GM18867 (cell line): ENCODE results near the gene XRCC6.
"Not testable (repeated sequence)": the region's sequence is repeated elsewhere in the genome, so short reads cannot be mapped to it uniquely, and the experiment has no call there.

Experiments
- ATAC-seq: cut with Tn5 transposase; IDR thresholded peaks from one replicate; pipeline ENCODE4 v1.9.1; 2021; ENCODE audit warnings: mild to moderate bottlenecking, moderate library complexity; ENCODE audit not compliant: unreplicated experiment

XRCC6 gene

GRCh38 chr22:41621099-41621910, at the start of gene XRCC6:
TSS of gene XRCC6 (plus strand) at chr22:41621295. CDS start at chr22:41622005, 710 bp downstream.
- ATAC-seq = peak; percentile 79

GRCh38 chr22:41571786-41572185, 49.3 kb upstream of the XRCC6 start:
- no peak for ATAC-seq

GRCh38 chr22:41572305-41572704, 48.8 kb upstream of the XRCC6 start:
- ATAC-seq = not testable (repeated sequence)

DNA sequence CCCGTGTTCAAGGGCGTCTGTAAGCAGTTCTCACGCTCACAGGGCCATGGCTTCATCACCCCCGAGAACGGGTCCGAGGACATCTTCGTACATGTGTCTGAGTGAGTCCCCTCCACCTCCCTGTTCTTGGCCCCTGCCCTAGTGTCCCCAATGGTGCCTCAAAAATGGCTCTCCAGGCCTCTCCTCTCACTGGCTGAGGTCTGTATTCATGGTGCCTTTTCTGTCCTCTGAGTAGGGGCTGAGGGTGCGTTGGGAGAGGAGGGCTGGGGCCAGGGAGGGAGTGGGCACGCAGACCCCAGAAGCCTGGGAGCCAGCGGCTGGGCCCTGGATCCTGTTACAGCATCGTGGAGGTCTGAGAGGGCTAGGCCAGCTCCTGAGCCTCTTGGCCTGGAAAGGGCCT, 47.4 kb upstream of the XRCC6 start:
- no peak for ATAC-seq

DNA sequence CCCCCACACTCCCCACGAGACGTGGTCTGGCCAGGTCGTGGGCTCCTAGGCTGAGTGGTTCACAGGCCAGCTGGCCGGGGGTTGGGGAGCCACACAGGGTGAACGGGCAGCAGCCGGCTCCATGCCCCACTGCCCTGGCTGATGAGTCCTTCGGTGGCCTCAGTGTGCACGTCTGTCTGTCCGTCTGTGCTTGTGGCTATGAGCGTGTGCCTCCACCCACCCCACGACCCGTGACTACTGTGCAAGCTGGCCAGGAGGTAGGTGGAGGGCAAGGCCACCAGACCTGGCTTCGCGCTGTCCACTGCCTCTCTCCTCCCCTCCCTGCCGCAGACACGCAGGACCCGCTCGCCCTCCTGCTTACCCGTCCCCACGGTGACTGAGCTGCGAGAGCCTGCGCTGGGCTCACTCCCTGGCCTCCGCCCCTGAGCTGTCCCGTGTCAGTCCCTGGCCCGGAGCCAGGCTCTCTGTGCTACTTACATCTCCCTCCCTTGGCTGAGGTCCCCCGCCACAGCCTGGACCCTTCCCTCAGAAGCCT, 46.2 kb upstream of the XRCC6 start:
- ATAC-seq = no peak

DNA sequence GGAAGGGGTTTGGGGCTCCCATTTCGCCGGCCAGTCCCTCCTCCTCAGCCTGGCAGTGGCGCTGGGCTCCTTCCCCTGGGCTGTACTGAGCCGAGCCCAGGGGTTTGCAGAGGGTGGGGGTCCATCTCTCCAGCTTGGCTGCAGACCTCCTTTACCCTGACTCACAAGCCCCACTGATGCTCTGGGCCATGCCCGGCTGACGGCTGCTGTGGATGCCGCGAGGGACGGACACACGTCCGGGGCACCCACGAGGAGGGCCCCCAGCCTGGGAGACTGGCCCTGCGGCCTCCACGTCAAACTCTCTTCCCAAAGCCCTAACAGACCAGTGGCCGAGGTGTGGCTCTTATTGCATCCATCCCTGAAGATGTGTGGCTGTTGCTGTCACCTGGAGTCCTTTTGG, 45.6 kb upstream of the XRCC6 start:
- ATAC-seq = no peak

DNA sequence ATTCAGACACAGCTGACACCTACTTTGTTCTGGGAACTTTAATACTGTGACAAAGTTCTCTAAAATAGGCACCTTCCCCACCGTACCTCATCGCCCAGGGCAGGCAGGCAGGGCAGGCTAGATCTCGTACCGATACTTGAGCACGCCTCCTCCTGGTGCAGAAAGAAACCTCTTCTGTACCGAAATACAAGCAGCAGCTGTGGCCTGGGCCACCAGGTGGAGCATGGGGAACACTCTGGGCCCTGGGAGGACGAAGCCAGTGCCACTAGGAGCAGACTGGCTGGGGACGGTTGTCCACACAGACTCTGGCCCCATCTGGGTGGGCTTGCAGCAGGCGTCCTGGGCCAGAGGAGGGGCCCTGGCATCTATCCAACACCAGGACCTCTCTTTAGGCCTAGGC, 44.2 kb upstream of the XRCC6 start:
- no peak for ATAC-seq

DNA sequence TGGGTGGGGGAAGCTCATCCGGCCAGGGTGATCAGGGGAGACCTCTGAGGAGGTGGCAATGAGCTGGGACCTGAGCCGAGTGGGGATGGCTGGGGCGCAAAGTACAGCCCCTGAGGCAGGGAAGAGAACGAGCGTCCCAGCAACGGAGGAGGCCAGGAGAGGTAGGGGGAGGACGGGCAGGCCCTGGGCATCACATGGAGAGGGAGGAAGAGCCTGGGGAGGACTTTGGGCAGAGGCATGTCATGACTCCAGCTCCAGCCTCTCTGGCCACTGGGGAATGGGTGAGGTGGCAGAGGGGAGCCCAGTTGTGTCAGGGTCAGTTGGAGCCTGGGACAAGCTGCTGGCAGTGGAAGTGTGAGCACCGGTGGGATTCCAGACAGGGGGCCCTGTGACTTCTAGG, 43.0 kb upstream of the XRCC6 start:
- no peak for ATAC-seq

- no peak for ATAC-seq
Measured at GRCh38 chr22:41578818-41579217, 42.3 kb upstream of the XRCC6 start.

- ATAC-seq = no peak
Measured at GRCh38 chr22:41579297-41579996, 41.6 kb upstream of the XRCC6 start.

DNA sequence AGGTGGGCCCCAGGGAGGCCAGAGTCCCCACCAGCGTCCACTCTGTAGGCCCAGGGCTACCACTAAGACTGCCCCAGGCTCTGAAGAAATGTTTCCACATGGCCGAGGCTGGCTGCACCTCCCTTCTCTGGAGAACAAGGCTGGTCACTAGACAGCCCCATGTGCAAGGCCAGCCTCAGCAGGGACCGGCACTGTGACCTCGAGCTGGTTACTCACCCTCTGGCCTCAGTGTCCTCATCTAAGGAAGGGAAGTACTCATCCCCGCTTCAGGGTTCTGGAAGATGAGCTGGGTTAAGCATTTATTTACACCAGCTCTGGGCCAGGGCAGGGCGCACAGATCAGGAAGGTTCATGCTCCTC, 41.1 kb upstream of the XRCC6 start:
- ATAC-seq = no peak

DNA sequence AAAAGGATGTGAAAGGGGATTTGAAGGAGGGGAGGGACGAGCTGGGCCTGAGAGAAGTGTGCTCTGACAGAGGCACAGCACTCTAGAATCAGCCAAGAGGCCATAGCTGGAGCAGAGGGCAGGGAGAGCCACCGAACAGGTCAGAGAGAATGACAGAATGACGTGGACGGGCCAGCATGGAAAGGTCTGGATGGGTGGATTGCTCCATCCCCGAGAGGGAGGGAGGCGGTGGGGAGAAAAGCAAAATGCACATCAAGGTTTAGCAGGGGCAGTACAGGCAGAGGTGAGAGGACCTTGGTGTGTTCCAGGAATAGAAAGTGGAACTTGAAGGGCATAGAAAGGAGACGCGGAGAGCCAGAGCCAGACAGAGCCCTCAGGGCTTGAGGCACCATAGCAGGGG, 38.4 kb upstream of the XRCC6 start:
- ATAC-seq = no peak

GRCh38 chr22:41584881-41585280, 36.2 kb upstream of the XRCC6 start:
- ATAC-seq = no peak

GRCh38 chr22:41585898-41586297, 35.2 kb upstream of the XRCC6 start:
- ATAC-seq = no peak

DNA sequence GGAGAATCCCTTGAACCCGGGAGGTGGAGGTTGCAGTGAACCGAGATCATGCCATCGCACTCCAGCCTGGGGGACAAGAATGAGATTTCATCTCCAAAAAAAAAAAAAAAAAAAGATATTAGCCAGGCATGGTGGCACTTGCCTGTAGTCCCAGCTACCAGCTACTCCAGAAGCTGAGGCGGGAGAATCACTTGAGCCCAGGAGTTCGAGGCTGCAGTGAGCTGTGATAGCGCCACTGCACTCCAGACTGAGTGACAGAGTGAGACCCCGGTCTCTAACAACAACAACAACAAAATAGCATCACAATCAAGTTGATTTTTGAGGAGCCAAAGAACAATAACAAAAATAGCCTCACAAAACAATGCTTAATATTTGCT, 33.8 kb upstream of the XRCC6 start:
- no peak for ATAC-seq

DNA sequence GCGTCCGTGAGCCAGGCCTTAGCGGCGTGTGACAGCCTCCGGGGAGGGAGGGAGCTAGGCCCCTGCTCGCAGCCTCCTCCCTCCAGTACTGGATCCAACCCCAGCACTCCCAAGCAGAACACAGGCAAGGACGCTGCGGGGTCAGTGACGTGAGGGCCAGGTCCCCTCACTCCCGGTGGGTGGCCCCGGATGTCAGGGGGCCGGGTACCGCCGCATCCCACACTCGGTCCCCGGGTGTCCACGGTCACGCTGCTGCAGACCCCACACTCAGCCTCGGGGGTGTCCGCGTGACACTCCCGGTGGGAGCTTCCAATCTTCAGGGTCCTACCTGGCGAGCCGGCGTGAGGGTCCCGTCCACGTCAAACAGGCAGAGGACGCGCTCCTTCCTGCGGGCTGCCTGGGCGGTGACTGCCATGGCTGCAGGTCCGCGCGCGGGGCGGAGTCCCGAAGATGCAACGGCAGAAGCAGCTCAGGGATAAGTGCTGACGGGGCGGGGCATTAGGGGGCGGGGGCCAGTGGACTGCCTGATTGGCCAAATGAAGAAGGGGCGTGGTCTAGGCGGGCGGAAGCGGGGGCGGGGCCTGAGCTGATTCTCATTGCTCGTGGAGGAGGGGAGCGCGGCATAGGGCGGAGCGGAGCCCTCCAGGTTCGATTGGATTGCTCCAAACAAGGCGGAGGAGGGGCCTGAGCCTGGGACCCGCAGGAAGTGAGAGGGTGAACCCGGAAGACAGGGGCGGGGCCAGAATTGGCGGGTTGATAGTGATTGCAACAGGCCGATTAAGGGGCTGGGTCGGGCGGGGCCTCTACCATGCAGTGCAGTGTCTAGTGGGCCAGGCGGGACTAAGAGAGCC, 31.5 kb upstream of the XRCC6 start, which contains the start of gene PMM1:
PMM1 (minus strand) TSS at position 450 of the 851 bp plus-strand sequence; CDS start at position 415, 35 bp downstream.
- ATAC-seq = peak; percentile 89

DNA sequence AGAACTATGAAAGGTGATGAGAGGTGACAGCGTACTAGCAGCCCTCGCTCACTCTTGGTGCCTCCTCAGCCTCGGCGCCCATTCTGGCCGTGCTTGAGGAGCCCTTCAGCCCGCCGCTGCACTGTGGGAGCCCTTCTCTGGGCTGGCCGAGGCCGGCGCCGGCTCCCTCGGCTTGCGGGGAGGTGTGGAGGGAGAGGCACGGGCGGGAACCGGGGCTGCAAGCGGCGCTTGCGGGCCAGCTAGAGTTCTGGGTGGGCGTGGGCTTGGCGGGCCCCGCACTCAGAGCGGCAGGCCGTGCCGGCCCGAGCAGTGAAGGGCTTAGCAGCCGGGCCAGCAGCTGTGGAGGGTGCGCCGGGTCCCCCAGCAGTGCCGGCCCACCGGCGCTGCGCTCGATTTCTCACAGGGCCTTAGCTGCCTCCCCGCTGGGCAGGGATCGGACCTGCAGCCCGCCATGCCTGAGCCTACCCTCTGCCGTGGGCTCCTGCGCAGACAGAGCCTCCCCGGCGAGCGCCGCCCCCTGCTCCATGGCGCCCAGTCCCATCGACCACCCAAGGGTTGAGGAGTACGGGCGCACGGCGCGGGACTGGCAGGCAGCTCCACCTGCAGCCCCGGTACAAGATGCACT, 27.6 kb upstream of the XRCC6 start:
- not testable (repeated sequence) for ATAC-seq

- no peak for ATAC-seq
Measured at GRCh38 chr22:41595703-41596102, 25.4 kb upstream of the XRCC6 start.

DNA sequence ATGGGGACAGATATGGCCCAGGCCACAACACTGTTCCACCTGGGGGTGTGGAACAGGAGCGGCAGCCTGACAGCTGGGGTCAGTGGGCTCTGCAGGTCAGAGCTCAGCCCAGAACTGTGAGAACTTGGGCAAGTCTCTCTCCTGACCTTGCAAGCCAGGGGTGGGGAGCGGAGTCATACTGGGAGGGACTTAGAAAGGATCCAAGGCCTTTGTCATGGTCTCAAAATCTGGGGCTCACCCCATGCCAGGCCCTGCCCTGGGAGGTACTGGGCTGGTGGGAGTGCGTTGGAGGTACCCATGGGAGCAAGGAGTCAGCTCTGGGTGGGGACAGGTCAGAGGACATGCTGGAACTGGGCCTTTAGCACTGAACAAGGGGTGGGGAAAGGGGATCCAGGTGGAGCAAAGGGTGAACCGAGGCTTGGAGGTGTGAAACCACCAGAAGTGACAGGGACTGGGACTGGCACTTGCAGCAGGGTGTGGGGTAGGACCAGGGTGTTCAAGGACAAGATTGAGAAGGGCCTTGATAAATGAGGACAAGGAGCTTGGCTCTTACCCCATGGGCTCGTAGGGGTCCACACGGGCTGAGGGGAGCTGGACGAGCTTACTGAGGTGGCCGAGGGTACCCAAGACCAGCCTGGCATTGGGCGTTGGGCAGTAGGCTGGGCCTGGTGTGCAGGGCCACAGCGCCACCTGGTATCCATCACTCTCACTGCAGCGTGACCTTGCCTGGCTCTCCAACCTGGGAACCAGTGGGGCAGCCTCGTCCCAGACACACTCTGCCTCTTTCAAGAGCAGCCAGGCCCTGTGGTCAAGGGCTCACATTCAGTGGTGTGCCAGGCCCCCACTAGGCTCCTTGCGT, 24.1 kb upstream of the XRCC6 start:
- no peak for ATAC-seq

- ATAC-seq = no peak
Measured at GRCh38 chr22:41597635-41597953, 23.5 kb upstream of the XRCC6 start.
